GM21423 (cell line): ENCODE results near the gene DHRS7B.

ENCODE experiments used
- ATAC-seq: cut with Tn5 transposase; IDR thresholded peaks from one replicate; pipeline ENCODE4 v1.9.1; 2021; ENCODE audit warnings: mild to moderate bottlenecking, moderate library complexity; ENCODE audit not compliant: unreplicated experiment

DHRS7B gene

DNA sequence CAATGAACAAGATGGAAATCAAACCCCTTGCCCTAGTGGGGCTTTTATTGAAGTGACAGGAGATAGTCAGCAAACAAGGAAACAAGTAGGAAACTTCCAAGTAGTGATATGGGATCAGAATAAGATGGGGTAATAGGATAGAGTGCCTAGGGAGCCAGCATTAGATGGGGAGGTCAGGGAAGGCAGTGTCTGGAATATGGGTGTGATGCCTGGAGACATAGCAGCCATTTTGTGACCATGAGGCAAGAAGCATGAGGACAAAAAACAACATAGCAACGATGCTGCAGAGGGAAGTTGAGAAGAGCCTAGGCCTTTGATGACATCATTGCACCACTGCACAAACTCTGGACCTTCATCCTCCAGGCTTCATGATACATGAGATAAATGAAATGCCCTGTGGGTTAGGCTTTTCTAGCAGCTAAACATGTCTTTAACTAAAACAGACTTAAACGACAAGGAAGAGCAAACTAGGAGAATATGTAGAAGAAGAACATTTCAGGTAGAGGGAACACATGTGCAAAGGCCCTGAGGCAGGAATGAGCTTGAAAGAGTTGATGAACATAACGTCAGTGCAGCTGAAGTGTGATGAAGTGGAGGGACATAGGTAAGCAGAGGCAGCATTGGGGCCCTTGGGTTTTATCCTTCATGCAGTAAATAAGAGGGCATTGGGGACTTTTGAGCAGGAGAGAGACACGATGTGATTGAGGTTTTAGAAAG, 105.4 kb downstream of the DHRS7B start:
- no peak for ATAC-seq

DNA sequence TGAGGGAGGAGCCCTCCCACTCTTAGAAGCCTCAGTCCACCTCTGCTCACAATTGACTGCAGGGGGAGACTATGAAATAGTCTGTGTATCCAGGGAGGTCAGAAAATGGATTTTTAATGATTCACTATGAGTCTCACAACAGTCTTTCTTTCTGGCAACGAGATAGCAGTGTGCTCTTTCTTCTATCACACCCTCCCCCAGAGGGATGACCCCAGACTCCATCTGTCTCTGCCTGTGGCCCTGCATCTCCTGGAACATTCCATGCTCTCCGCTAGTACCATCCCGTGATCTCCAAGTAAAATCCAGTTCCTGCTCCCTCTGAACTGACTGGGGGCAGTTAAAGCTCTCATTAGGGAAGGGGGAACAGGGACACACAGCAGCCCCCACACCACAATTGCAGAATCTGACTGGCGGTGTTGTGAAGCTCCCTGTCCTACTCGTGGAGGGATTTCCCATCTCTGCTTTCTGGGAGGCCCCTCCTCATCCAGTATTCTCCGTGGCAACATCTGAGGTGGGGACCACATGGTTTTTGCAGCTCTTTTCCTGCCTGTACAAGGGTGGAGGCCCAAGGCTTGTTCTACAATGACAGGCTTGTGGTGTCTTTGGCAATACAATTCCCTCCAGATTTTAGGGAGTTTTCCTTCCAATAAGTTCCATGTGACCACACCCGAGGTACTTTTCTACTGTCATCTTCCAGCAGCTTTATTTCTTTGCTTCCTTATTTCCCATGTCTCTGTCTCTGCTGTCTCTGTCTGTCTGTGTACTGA, 107.0 kb downstream of the DHRS7B start:
- ATAC-seq, result no peak

DNA sequence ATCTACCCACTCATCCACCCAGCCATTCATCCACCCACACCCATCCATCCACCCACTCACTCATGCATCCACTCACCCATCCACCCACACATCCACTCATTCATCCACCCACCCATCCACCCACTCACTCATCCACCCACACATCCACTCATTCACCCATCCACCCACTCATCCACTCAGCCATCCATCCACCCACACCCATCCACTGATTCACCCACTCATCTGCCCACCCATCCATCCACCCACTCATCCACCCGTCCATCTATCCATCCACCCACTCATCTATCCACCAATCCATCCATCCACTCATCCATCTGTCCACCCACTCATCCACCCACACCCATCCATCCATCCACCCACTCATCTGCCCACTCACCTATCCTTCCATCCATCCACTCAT, 109.2 kb downstream of the DHRS7B start:
- no peak for ATAC-seq

DNA sequence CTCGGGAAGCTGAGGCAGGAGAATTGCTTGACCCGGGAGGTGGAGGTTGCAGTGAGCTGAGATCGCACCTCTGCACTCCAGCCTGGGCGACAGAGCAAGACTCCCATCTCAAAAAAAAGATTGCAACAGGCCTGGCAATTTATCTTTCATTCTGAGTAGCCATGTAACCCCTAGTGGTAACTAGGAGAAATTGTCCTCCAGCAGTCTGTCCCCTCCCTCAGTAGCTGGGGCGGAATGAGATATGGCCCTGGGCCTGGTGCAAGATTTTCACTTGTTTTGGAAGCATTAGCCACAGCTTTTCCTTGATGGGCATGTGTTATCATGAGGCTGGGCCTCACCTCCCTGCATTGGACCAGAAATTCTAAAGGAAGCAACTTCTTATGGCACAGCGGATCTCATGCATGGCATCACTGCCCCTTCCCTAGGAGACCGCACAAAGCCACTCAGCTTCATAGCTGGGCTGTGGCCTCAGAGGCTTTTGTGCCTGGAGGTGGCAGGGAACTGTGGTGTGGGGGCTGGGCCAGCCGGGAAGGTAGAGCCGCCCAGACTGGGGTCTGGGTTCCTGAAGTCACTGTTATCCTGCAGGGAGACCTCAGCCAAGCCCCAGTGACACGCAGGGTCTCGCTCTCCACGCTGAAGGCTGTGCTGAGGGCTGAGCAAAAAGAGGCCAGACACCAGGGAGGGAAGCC, 113.1 kb downstream of the DHRS7B start:
- ATAC-seq, result no peak

DNA sequence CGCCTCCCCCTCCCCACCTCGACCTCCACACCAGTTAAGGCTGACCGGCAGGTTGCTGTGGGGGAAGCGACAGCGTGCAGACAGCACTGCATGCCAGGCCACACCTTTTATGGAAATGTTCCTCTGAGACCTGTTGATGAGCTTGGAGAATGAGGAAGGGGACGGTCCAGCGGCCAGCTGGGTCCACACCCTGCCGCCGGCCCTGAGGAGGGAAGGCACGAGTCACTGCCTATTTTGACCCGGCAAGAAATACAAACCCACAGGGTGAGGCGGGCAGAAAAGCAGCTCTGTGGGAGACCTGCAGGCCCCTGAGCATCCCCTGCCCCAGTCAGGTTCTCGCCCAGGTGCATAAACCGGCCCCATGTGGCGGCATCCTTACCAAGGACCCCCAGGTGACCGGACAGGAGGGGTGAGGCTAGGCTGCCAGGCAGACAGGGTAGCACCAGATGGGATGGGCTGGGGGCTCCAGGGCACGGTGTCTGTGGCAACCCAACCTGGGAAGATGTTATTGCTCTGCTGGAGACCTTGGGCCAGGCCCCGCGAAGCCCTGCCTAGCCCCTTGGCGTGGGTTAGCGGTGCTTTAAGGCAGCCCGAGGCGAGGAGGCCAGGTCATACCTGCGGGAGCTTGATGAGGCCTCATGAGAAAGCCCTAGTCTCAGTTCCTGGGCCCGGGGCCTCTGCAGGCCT, 113.7 kb downstream of the DHRS7B start:
- no peak for ATAC-seq
